H1 (cell line): ENCODE results near the gene KLHL5.

Source experiments
- BCL11A ChIP-seq, 2 experiments: IDR thresholded peaks; one replicate each; pipeline ENCODE4 v1.6.1; 2011; ENCODE audit warnings: low read depth in 2 of 2, low read length in 2 of 2, mild to moderate bottlenecking in 2 of 2
- CHD1 ChIP-seq: IDR thresholded peaks from 2 replicates; pipeline ENCODE4 v1.6.1; 2012; ENCODE audit warnings: low read depth, low read length, improper control_type of control experiment
- CHD2 ChIP-seq: IDR thresholded peaks from 2 replicates; pipeline ENCODE4 v1.6.1; 2012; ENCODE audit warnings: low read length, improper control_type of control experiment
- EP300 ChIP-seq, 2 experiments: IDR thresholded peaks; 1 replicate in 1 of 2; 2 replicates in 1 of 2; pipeline ENCODE4 v1.6.1; 2011 to 2012; ENCODE audit warnings: low read depth in 2 of 2, low read length in 2 of 2, mild to moderate bottlenecking in 2 of 2, borderline replicate concordance in 1 of 2, inconsistent platforms in 1 of 2, moderate library complexity in 1 of 2
- PHF8 ChIP-seq: fragments of 200-600 bp; sonication (generic); conservative IDR thresholded peaks from 2 replicates; pipeline ENCODE4 v1.7.1; 2012; ENCODE audit warnings: low read depth, mild to moderate bottlenecking, inconsistent platforms, low read length, moderate library complexity
- RXRA ChIP-seq: IDR thresholded peaks from 2 replicates; pipeline ENCODE4 v1.6.1; 2011; ENCODE audit warnings: low read depth, mild to moderate bottlenecking, low read length, moderate library complexity; ENCODE audit not compliant: insufficient read depth
- SIRT6 ChIP-seq: IDR thresholded peaks from one replicate; pipeline ENCODE4 v1.7.1; 2012; ENCODE audit warnings: low read length, inconsistent platforms
- SP1 ChIP-seq: IDR thresholded peaks from 2 replicates; pipeline ENCODE4 v1.6.1; 2011; ENCODE audit warnings: low read depth, low read length
- SP2 ChIP-seq: IDR thresholded peaks from 2 replicates; pipeline ENCODE4 v1.6.1; 2012; ENCODE audit warnings: mild to moderate bottlenecking, low read length, inconsistent platforms
- ZNF274 ChIP-seq: IDR thresholded peaks from 2 replicates; pipeline ENCODE4 v1.7.0; 2012; ENCODE audit warnings: low read length, borderline replicate concordance; ENCODE audit errors: extremely low read depth
- TF ChIP-seq, protein P1 (sequence below), 3 experiments: IDR thresholded peaks; 1 replicate in 2 of 3; 2 replicates in 1 of 3; pipeline versions ENCODE4 v1.5.1 to v1.6.1; 2011; ENCODE audit warnings: low read length in 3 of 3, mild to moderate bottlenecking in 3 of 3, inconsistent platforms in 2 of 3, low read depth in 1 of 3, moderate library complexity in 1 of 3; ENCODE audit not compliant: insufficient read depth in 1 of 3; ENCODE audit errors: control extremely low read depth in 1 of 3
- TF ChIP-seq, protein P2 (sequence below): IDR thresholded peaks from 2 replicates; pipeline ENCODE4 v1.6.1; 2012; ENCODE audit warnings: inconsistent platforms
- TF ChIP-seq, protein P3 (sequence below): IDR thresholded peaks from 2 replicates; pipeline ENCODE4 v1.6.1; 2012; ENCODE audit warnings: low read length, inconsistent platforms

DNA sequence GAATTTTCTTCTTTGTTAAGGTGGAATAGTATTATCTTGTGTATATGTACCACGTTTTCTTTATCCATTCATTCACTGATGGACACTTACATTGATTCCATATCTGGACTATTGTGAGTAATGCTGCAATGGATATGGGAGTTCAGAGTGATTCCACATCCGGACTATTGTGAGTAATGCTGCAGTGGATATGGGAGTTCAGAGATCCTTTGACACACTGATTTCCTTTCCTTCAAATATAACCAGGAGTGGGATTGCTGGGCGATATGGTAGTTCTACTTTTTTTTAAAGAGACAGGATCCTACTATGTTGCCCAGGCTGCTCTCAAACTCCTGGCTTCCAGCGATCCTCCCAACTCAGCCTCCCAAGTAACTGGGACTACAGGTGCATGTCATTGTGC is 41.9 kb upstream of the KLHL5 start:
- TF ChIP-seq SP2, result no peak
- TF ChIP-seq, protein P1, sequence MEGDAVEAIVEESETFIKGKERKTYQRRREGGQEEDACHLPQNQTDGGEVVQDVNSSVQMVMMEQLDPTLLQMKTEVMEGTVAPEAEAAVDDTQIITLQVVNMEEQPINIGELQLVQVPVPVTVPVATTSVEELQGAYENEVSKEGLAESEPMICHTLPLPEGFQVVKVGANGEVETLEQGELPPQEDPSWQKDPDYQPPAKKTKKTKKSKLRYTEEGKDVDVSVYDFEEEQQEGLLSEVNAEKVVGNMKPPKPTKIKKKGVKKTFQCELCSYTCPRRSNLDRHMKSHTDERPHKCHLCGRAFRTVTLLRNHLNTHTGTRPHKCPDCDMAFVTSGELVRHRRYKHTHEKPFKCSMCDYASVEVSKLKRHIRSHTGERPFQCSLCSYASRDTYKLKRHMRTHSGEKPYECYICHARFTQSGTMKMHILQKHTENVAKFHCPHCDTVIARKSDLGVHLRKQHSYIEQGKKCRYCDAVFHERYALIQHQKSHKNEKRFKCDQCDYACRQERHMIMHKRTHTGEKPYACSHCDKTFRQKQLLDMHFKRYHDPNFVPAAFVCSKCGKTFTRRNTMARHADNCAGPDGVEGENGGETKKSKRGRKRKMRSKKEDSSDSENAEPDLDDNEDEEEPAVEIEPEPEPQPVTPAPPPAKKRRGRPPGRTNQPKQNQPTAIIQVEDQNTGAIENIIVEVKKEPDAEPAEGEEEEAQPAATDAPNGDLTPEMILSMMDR (IDR thresholded peaks at IDR 0.05; ENCODE audit: control extremely low read depth in 1 of 3, insufficient read depth in 1 of 3, low read depth in 1 of 3, low read length in 3 of 3), result no peak
- TF ChIP-seq BCL11A (IDR thresholded peaks at IDR 0.05; ENCODE audit: low read depth in 2 of 2, low read length in 2 of 2), result no peak
- TF ChIP-seq RXRA, result no peak
- no peak for TF ChIP-seq SP1
- TF ChIP-seq, protein P2, sequence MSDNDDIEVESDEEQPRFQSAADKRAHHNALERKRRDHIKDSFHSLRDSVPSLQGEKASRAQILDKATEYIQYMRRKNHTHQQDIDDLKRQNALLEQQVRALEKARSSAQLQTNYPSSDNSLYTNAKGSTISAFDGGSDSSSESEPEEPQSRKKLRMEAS, result no peak
- no peak for TF ChIP-seq CHD2
- no peak for TF ChIP-seq CHD1
- TF ChIP-seq ZNF274, result no peak
- TF ChIP-seq PHF8, result no peak
- TF ChIP-seq SIRT6, result no peak
- TF ChIP-seq, protein P3, sequence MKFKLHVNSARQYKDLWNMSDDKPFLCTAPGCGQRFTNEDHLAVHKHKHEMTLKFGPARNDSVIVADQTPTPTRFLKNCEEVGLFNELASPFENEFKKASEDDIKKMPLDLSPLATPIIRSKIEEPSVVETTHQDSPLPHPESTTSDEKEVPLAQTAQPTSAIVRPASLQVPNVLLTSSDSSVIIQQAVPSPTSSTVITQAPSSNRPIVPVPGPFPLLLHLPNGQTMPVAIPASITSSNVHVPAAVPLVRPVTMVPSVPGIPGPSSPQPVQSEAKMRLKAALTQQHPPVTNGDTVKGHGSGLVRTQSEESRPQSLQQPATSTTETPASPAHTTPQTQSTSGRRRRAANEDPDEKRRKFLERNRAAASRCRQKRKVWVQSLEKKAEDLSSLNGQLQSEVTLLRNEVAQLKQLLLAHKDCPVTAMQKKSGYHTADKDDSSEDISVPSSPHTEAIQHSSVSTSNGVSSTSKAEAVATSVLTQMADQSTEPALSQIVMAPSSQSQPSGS, result no peak
- TF ChIP-seq EP300 (IDR thresholded peaks at IDR 0.05; ENCODE audit: borderline replicate concordance in 1 of 2, low read depth in 2 of 2, low read length in 2 of 2), result no peak
